IMR-90 (cell line): ENCODE measurements around the gene ADAP1.

Experiments
- BHLHE40 ChIP-seq: fragments of 150-350 bp; IDR thresholded peaks from 2 replicates; pipeline ENCODE4 v1.6.1; 2016; ENCODE audit warnings: mild to moderate bottlenecking, low read depth, low read length
- CEBPB ChIP-seq: IDR thresholded peaks from 2 replicates; pipeline ENCODE4 v1.6.1; 2012; ENCODE audit warnings: low read depth, low read length, improper control_type of control experiment
- MAFK ChIP-seq: IDR thresholded peaks from 2 replicates; pipeline ENCODE4 v1.6.1; 2012; ENCODE audit warnings: low read depth, low read length, improper control_type of control experiment
- MAZ ChIP-seq: IDR thresholded peaks from 2 replicates; pipeline ENCODE4 v1.6.1; 2012; ENCODE audit warnings: low read depth, mild to moderate bottlenecking, low read length, improper control_type of control experiment, moderate library complexity, borderline replicate concordance
- MXI1 ChIP-seq: IDR thresholded peaks from 2 replicates; pipeline ENCODE4 v1.6.1; 2012; ENCODE audit warnings: low read depth, mild to moderate bottlenecking, low read length, moderate library complexity, borderline replicate concordance
- POLR2A ChIP-seq: IDR thresholded peaks from 2 replicates; pipeline ENCODE4 v1.6.1; 2012; ENCODE audit warnings: mild to moderate bottlenecking, low read depth, low read length
- RAD21 ChIP-seq: IDR thresholded peaks from 2 replicates; pipeline ENCODE4 v1.6.1; 2012; ENCODE audit warnings: low read length, improper control_type of control experiment
- RFX5 ChIP-seq: IDR thresholded peaks from 2 replicates; pipeline ENCODE4 v1.8.0; 2012; ENCODE audit warnings: low read depth, mild to moderate bottlenecking, low read length, moderate library complexity
- SMC3 ChIP-seq: fragments of 150-350 bp; IDR thresholded peaks from 2 replicates; pipeline ENCODE4 v1.6.1; 2016; ENCODE audit warnings: low read depth, mild to moderate bottlenecking, antibody characterized with exemption, low read length, moderate library complexity
- TF ChIP-seq, protein P1 (sequence below): conservative IDR thresholded peaks from 2 replicates; pipeline ENCODE4 v1.5.1; 2012; ENCODE audit warnings: mild to moderate bottlenecking, low read depth, low read length, improper control_type of control experiment
- TF ChIP-seq, protein P2 (sequence below): fragments of 150-350 bp; IDR thresholded peaks from 2 replicates; pipeline ENCODE4 v1.6.1; 2016; ENCODE audit warnings: low read depth, mild to moderate bottlenecking, low read length, moderate library complexity, borderline replicate concordance

DNA sequence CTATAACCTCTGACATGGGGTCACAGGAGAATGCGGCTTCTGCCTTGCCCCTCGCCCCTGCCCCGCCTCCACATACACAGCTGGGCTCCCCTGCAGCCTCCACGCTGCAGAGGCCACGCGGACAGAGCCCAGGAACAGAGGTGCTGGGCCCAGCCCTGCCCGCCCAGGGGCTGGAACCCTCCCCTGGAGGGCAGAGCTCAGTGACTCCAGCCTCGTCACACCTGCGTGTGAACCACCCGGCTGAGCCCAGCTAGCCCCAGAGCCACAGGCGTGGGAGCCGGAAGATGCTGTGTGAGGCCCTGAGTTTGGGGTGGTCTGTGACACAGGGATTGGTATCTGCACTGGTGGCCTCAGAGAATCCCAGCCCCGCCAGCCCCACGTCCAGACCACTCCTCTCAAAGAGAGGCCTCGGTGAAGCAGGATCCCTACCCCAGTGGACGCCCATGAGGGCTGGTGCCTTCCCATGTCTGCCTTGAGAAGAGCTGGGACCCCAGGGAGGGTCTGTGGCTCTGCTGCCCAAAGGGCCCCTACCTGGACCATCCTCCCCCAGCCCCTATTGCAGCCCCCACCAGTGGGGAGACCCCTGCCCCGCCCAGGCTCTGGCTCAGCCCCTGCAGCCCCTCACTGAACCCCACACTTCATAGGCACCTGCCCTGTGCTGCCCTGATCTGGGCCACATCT lies 8.1 kb upstream of the ADAP1 start:
- TF ChIP-seq, protein P1, sequence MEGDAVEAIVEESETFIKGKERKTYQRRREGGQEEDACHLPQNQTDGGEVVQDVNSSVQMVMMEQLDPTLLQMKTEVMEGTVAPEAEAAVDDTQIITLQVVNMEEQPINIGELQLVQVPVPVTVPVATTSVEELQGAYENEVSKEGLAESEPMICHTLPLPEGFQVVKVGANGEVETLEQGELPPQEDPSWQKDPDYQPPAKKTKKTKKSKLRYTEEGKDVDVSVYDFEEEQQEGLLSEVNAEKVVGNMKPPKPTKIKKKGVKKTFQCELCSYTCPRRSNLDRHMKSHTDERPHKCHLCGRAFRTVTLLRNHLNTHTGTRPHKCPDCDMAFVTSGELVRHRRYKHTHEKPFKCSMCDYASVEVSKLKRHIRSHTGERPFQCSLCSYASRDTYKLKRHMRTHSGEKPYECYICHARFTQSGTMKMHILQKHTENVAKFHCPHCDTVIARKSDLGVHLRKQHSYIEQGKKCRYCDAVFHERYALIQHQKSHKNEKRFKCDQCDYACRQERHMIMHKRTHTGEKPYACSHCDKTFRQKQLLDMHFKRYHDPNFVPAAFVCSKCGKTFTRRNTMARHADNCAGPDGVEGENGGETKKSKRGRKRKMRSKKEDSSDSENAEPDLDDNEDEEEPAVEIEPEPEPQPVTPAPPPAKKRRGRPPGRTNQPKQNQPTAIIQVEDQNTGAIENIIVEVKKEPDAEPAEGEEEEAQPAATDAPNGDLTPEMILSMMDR: no peak
- TF ChIP-seq CEBPB (no peak), MXI1 (no peak), POLR2A (no peak), MAZ (no peak), SMC3 (no peak), RAD21 (no peak), MAFK (no peak), RFX5 (no peak), BHLHE40 (no peak)
- TF ChIP-seq, protein P2, sequence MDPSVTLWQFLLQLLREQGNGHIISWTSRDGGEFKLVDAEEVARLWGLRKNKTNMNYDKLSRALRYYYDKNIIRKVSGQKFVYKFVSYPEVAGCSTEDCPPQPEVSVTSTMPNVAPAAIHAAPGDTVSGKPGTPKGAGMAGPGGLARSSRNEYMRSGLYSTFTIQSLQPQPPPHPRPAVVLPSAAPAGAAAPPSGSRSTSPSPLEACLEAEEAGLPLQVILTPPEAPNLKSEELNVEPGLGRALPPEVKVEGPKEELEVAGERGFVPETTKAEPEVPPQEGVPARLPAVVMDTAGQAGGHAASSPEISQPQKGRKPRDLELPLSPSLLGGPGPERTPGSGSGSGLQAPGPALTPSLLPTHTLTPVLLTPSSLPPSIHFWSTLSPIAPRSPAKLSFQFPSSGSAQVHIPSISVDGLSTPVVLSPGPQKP: no peak
